DND-41 (cell line): Measurements from ENCODE around the gene MTA3.

Experiments
- ATAC-seq: fragments of 200-7000 bp; cut with Tn5 transposase; 3 replicates; pipeline ENCODE4 v1.9.1; 2021; ENCODE audit warnings: low read depth; ENCODE audit not compliant: insufficient read depth
- DNase-seq: peaks from one replicate; pipeline ENCODE4 v3.0.0-alpha.2; 2020
- H2AFZ ChIP-seq: 2 replicates; pipeline ENCODE4 v1.6.0; 2012; ENCODE audit warnings: low read depth, low read length
- H3K27ac ChIP-seq: 2 replicates; pipeline ENCODE4 v1.5.1; 2012; ENCODE audit warnings: low read length, inconsistent platforms
- H3K27me3 ChIP-seq: fragments of 200-600 bp; sonication (generic); 2 replicates; pipeline ENCODE4 v1.6.0; 2012; ENCODE audit warnings: low read length, mild to moderate bottlenecking, inconsistent platforms; ENCODE audit not compliant: insufficient read depth, poor library complexity
- H3K36me3 ChIP-seq: 2 replicates; pipeline ENCODE4 v1.5.1; 2012; ENCODE audit warnings: low read length, inconsistent platforms; ENCODE audit not compliant: insufficient read depth
- H3K4me1 ChIP-seq: 2 replicates; pipeline ENCODE4 v1.5.1; 2012; ENCODE audit warnings: mild to moderate bottlenecking, low read length; ENCODE audit not compliant: insufficient read depth
- H3K4me2 ChIP-seq: 2 replicates; pipeline ENCODE4 v1.6.0; 2012; ENCODE audit warnings: mild to moderate bottlenecking, moderate library complexity, low read length, inconsistent platforms; ENCODE audit not compliant: insufficient read depth
- H3K4me3 ChIP-seq, 2 experiments: fragments of 200-600 bp in 1 of 2; shearing (Covaris generic) in 1 of 2; 2 replicates each; pipeline ENCODE4 v1.5.1; 2012 to 2016; ENCODE audit warnings: inconsistent platforms in 2 of 2, low read length in 2 of 2, mild to moderate bottlenecking in 2 of 2, low read depth in 1 of 2, moderate library complexity in 1 of 2
- H3K79me2 ChIP-seq: 2 replicates; pipeline ENCODE4 v1.6.0; 2012; ENCODE audit warnings: low read length, inconsistent platforms; ENCODE audit not compliant: insufficient read depth
- H3K9ac ChIP-seq: 2 replicates; pipeline ENCODE4 v1.6.0; 2012; ENCODE audit warnings: low read depth, mild to moderate bottlenecking, inconsistent platforms, low read length, moderate library complexity
- H3K9me3 ChIP-seq: 2 replicates; pipeline ENCODE4 v1.5.1; 2012; ENCODE audit warnings: low read length, moderate library complexity, mild to moderate bottlenecking, inconsistent platforms; ENCODE audit not compliant: insufficient read depth, severe bottlenecking
- H4K20me1 ChIP-seq: 2 replicates; pipeline ENCODE4 v1.6.0; 2012; ENCODE audit warnings: low read length; ENCODE audit not compliant: insufficient read depth
- CTCF ChIP-seq: IDR thresholded peaks from 2 replicates; pipeline ENCODE4 v1.5.1; 2012; ENCODE audit warnings: borderline replicate concordance, low read length, moderate library complexity, mild to moderate bottlenecking; ENCODE audit not compliant: poor library complexity, severe bottlenecking; ENCODE audit errors: extremely low read depth
- EZH2 ChIP-seq: IDR thresholded peaks from 3 replicates; pipeline ENCODE4 v1.6.1; 2012; ENCODE audit warnings: borderline replicate concordance, low read depth, mild to moderate bottlenecking, moderate library complexity, low read length, inconsistent platforms; ENCODE audit not compliant: severe bottlenecking

MTA3 gene

GRCh38 chr2:42645551-42645950 is 77.1 kb downstream of the MTA3 start:
- H2AFZ ChIP-seq: no peak overlapping the region
- H4K20me1 ChIP-seq: no peaks in the 10 kb centered on the region
- DNase-seq: no peak
- no peak for ATAC-seq
- H3K4me1 ChIP-seq: no peaks in the 10 kb centered on the region
- H3K27ac ChIP-seq: no peak overlapping the region
- no peak overlapping the region for H3K4me3 ChIP-seq
- peaks cover 4% of the 10 kb centered on the region; the same call in 1 of the 2 replicates for H3K79me2 ChIP-seq
- no peak for TF ChIP-seq EZH2
- TF ChIP-seq CTCF: no peak
- H3K9ac ChIP-seq: no peak overlapping the region
- H3K9me3 ChIP-seq: no peaks in the 10 kb centered on the region
- H3K27me3 ChIP-seq: no peaks in the 10 kb centered on the region
- peaks cover 64% of the 10 kb centered on the region for H3K36me3 ChIP-seq
- no peak overlapping the region for H3K4me2 ChIP-seq

DNA sequence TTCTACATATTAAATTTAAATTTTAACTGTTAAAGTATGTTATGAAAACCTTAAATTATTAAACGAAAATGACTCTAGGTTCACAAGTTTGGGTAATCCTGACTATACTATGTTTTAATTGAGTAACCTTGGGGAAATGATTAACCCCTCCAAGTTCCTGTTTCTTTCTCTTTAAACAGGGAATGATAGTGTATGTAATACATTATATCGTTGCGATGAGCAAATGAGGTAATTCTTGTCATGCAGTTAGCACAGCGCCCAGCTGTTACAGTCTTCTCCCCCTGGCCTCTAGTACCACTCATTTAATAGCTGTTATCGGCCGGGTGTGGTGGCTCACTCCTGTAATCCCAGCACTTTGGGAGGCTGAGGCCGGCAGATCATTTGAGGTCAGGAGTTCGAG is 80.4 kb downstream of the MTA3 start:
- no peaks in the 10 kb centered on the region for H3K9me3 ChIP-seq
- H3K4me3 ChIP-seq: no peak overlapping the region
- H4K20me1 ChIP-seq: no peaks in the 10 kb centered on the region
- DNase-seq (no peak), ATAC-seq (no peak)
- H3K27me3 ChIP-seq: no peaks in the 10 kb centered on the region
- TF ChIP-seq CTCF (no peak), EZH2 (no peak)
- H3K4me1 ChIP-seq: no peaks in the 10 kb centered on the region
- no peak overlapping the region for H3K27ac ChIP-seq
- no peak overlapping the region for H3K9ac ChIP-seq
- peaks cover 7% of the 10 kb centered on the region; the same call in 1 of the 2 replicates for H3K79me2 ChIP-seq
- peaks cover 50% of the 10 kb centered on the region for H3K36me3 ChIP-seq
- H2AFZ ChIP-seq: no peak overlapping the region
- no peak overlapping the region for H3K4me2 ChIP-seq

DNA sequence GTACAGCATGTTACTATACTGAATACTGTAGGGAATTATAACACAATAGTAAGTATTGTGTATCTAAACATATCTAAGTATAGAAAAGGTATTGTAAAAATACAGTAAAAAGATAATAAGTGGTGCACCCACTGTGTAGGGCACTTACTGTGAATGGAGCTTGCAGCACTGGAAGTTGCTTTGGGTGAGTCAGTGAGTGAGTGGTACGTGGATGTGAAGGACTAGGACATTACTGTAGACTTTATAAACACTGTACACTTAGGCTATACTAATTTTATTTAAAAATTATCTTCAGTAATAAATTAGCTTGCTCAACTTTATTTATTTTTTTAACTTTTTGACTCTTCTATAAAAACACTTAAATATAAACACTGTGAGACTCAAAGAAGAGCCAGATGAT is 82.6 kb downstream of the MTA3 start:
- Histone ChIP-seq H3K36me3 (peaks cover 44% of the 10 kb centered on the region), H3K4me2 (no peak overlapping the region), H4K20me1 (no peaks in the 10 kb centered on the region), H3K27me3 (no peaks in the 10 kb centered on the region), H3K9ac (no peak overlapping the region), H3K4me1 (no peaks in the 10 kb centered on the region), H3K79me2 (peaks cover 7% of the 10 kb centered on the region; the same call in 1 of the 2 replicates), H3K27ac (no peak overlapping the region), H3K9me3 (no peaks in the 10 kb centered on the region), H3K4me3 (no peak overlapping the region), H2AFZ (no peak overlapping the region)
- no peak for TF ChIP-seq EZH2
- TF ChIP-seq CTCF: no peak
- DNase-seq (no peak), ATAC-seq (no peak)

DNA sequence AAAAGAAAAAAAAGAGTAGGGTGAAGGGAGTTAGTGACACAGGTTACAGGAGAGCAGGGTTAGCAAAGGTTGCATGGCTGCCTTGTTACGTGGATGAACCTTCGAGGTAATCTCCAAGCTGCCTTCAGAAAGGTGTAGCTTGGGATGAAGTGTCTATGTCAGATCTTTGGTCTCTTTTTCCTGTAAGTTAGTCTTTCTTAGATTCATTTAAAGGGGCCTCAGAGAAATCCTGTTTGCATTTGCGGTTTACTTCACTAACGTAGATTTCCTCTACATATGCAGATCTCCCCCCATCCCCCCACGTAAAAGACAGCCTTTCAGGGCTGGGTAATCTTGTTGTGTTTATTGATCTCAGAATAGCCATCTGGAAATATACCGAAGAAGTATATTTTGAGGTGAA is 83.7 kb downstream of the MTA3 start:
- no peaks in the 10 kb centered on the region for H4K20me1 ChIP-seq
- H3K79me2 ChIP-seq: peaks cover 7% of the 10 kb centered on the region; the same call in 1 of the 2 replicates
- H3K4me2 ChIP-seq: no peak overlapping the region
- no peak overlapping the region for H3K4me3 ChIP-seq
- H3K9ac ChIP-seq: no peak overlapping the region
- no peaks in the 10 kb centered on the region for H3K27me3 ChIP-seq
- DNase-seq (no peak), ATAC-seq (no peak)
- TF ChIP-seq CTCF: no peak
- no peak for TF ChIP-seq EZH2
- peaks cover 43% of the 10 kb centered on the region for H3K36me3 ChIP-seq
- H3K9me3 ChIP-seq: no peaks in the 10 kb centered on the region
- no peak overlapping the region for H2AFZ ChIP-seq
- H3K27ac ChIP-seq: no peak overlapping the region
- H3K4me1 ChIP-seq: no peaks in the 10 kb centered on the region
